Suppressor macrophage treated with lipopolysaccharide for 1 hour (primary cell): ENCODE results near the gene PSD4.

Experiments used
- DNase-seq, 3 donors: peaks; one replicate each; pipeline ENCODE4 v3.0.0-alpha.2; 2020 to 2022

PSD4 gene

DNA sequence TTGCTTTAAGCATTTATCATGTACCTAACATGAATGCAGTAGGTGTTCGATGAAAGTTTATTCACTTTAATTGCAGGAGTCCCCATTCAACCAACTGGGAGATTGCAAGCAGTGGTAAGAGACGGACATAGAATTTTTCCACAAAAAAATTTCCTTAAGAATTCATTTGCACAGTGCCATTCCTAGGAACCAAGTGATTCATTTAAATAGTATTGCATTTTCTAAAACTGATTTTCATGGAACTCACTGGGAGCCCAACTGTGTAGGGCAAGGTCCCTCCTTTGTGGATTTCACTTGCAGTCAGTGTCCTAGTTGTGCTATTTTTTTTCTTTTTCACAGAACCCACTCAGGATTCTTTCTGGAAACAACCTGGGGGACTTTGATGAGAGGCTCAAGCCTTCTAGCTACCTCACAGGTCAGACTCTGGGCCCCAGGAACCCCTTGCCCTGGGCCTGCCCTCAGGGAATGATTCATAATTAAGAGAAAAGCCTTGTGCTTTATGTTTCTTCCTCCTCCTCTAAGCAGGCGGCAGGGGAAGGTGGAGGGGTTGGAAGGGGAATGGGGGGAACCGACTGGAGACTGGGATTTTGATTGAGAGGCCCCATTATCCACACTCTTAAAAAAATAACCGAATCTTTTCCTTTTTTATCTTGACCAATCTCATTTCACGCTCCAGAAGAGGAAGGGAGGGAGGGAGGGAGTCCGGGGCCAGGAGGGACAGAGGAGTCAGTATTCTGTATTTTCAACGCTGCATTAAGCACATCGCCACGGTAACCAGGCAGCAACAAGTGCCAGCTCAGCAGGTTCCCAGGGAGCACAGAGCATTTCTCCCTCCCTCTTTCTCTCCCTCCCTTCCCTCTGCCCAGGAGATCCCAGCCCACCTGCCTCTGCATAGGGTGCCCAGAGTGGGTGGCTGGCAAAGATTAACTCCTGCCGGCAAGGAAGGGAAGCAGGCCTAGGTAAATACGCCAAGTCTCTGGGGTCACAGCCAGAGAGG is 51.8 kb downstream of the PSD4 start:
- peak; percentile 34 to 56 (median 47) for DNase-seq

DNA sequence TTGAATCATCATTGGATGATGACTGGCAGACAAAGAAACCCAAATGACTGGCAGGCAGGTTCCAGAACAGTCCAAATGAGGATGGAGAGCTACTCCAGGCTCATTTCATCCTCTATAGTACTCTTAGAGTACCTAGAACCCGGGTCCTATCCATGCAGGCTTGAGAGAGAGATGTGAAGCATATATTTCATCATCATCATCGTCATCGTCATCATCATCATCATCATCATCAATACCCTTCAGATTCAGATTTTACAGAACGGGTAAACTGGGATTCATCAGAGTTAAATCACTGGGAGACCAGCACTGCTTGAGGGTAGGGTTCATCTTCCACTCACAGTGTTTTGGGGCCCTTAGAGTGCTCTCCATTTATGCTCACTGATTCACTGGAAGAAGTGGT is 52.7 kb downstream of the PSD4 start:
- no peak for DNase-seq

DNA sequence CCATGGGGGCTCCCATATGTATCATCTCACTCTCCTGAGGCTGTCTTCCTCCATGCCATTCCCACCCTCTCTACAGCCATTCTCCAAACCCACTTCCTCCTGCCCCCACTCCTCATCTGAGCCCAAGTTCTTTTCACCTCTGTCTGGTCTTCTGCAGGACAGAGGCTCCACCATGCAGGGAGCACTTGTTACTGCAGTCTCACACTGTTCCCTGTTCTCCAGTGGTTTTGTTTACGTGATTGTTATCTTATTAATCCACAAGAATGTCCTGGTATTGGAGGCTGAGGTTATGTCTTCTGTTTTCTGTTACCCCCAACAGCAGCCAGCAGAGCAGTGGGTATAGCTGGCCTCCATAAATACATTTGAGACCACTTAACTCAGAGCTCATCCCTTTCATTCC is 53.5 kb downstream of the PSD4 start:
- DNase-seq: no peak

DNA sequence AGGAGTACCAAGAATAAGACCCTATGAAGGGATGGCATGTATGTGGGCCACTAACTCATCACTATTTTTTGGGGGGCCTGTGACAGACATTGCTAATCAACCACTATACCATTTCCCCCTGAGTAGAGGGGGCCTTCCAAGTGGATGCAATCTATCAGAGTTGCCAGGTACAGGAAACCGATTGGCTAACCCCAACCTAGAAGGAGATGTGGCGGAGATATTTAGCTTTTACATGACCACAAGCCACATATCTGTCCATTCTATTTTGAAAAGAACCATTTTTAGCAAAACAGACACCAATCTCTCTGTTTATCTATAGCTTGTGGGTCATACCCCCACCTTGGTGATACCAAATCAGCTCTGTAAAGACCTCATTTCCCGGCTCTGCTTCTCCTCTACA is 53.9 kb downstream of the PSD4 start:
- no peak for DNase-seq

DNA sequence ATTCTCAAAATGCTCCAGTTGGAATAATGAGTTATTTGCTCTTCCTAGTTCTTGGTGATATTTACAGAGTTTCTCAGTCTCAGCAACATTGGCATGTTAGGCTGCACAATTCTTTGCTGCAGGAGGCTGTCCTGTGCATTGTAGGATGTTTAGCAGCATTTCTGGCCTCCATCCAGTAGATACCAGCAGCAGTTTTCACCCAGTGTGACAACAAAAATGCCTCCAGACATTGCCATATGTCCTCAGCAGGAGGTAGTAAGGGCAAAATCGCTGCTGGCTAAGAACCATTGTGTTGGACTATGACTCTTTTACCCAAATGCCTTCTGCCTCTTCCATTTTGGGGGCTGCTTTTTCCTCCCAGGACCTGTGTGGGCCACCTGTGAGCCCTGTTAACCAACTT is 54.6 kb downstream of the PSD4 start:
- no peak for DNase-seq

DNA sequence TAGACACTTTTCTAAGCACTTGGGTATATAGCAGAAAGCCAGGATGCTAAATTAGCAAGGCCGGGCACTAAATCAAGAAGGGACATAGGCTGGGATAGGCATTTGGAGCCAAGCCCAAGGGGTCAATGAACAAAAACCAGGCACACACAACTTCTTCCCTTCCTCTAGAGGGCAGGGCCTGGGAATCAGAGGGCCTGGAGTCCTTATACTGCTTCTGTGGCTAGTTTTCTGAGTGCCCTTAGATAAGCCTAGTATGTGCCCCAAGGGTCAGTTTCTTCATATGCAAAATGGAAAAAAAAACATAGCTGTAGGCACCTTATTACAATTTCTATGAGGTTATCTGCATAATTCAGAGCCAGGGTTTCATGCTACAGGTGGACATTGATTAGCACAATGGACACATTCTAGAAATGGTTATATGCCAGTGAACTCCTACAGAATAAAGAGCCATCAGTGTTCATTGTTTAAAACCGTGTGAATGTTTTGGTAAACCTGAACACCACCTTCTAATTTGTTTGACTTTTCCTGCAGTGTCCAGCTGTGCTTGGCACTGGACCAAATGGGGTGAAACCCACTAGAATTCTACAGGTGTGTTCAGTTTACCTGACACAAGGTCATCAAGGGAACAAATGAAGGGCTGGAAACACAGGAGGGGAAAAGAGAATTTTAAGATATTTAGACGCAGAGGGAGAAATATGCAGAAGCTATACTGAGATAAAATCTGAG is 55.4 kb downstream of the PSD4 start:
- no peak for DNase-seq

DNA sequence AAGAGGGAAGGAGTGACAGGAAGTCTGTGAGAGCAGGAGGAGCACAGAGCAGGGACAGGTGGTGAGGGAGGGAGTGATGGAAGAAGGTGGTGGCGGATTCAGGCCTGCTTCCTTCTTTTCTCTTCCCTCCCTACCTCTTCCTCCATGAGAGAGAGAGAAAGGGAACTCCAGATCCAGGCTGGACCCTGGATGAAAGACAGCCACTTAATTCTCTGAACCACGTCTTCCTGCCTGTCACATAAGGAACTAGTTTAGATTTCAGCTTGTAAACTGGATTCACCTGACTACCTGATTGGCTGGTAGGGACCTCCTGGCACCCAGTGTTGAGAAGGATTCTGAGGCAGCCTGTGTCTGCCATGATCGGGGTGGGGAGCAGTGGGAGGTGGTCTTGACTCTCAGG is 56.0 kb downstream of the PSD4 start:
- no peak for DNase-seq

DNA sequence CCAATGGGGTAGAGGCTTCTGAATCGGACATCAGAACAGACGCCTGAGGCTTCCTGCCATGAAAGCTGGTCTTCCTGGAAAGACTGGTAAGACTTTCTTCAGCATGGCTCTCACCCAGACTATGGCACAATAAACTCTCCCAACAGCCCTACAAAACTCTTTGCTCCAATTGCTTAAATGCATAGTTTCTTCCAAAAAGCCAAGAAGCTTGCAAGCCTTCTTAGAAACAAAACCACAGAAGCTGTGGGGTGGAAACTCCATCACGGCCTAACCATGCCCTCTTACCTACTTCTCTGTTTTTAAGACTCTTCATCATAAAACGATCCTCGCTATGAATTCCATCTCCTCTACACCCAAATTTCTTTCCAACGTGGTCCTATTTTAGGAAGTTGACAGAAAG is 56.8 kb downstream of the PSD4 start:
- DNase-seq: peak; percentile 69 to 88 (median 80)

DNA sequence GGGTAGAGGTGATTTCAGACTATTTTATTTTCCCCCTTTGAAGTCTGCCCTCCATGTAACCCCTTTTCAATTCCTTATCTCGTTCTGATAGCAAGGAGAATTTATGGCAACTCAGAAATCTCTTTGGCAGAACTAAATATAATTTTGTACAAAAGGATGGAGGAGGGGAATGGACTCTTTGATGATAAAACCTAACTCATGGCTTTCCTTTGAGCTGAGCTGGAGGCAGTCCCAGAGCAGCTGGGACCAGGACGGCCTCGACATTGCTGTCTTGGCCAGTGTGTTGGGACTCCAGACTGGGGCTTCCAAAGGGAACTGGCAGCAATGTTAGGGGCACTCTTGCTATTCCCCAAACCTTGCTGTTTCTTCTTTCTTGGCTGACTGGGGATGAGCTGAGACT is 57.3 kb downstream of the PSD4 start:
- DNase-seq: no peak

DNA sequence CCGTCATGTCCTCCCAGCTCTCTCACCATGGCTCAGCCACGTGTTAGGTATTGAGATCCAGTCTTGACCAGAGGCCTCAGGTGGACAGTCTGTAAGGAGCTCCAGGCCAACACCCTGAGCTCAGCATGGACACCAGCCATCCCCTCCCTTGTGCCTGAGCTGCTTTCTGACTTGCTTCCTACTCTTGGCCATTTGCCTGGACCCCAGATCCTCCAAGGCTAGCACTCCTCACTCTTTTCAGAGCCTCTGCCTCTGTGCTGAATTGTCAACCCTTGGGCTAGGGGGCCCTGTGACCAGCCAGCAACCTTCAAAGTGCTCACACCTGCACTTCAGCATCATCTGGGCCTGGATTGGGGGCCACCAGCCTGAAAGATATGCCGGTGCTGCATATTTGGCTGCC is 58.4 kb downstream of the PSD4 start:
- DNase-seq: no peak

DNA sequence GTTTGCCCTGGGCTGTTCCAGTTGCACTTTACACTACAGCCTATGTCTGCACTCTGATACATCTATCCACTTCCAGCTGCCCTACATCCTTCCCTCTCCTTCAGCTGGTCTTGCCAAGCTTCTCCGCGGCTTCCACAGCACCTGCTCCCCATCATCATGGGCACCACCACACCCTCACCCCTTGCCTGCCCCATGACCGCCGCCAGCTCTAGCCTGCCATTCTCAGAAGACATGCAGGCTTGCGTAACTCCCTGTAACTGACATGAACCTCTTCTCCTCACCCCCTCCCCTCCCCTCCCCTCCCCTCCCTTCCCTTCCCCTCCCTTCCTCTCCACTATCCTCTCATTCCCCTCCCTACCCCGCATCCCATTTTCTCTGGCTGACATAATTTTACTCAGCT is 59.0 kb downstream of the PSD4 start:
- no peak for DNase-seq

DNA sequence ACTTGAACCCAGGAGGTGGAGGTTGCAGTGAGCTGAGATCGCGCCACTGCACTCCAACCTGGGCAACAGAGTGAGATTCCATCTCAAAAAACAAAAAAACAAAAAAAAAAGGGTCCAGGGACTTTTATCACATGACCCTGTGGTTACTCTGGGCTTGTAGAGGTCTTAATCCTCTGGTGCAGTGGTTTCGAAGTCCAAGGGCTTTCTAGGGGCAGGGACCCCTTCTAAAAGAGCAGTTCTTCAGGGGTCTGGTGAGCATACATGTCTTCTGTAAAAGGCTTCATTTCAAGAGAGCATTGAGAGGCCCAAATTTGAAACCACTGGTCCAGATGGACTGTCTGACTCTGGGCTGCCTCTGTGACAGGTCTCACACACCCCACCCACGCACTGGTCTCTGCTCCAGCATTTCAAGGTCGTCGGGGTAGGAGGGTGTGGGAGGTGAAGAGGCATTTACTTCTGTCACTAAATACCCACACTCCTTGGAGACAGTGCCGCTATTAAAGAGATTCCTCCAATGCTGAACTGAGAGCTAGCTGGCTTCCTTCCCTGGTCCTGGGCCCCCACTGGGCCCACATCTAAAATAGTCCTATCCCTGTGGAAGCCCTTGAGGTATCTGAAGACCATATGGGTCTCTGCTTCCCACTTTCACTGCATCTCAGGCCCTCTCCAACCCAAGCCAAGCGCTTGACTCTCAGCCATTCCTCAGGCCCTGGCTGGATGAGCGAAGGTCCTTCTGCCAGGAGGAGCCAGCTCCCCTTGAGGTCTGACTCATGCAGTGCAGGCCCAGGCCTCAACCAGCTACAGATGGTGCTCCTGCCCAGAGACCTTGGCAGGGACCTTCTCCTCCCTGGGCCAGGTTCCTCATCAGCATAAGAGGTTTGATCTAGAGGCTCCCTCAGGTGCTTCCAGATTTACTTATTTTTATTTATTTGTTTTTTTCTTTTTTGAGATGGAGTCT is 60.1 kb downstream of the PSD4 start:
- DNase-seq: peak; percentile 50 to 66 (median 58)

DNA sequence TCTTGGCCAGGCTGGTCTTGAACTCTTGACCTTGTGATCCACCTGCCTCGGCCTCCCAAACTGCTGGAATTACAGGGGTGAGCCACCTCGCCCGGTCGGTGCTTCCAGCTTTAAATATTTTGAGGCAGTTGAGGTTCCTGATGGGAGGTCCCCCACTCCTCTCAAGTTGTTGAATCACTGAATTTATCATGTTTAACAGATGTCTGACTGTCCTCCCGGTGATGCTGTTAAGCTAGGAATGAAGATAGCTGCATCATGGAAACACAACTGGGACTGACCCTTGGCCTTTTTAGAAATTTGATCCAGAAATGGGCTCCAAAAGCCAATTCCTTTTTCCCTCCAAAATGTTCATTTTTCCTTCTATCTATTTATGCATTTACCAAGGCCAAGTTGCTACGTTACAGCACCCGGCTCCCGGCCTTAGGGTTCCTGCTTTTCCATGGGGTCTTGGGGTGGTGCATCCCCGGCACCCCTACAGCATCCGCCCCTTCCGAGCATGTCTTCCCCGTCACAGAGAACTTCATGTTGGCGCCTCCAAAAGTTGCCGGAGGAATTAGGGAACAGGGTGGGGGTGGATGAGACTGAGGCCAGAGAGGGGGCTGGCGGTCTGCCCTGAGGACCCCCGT is 61.1 kb downstream of the PSD4 start:
- DNase-seq: peak in 1 of 3 donors; percentile 33

DNA sequence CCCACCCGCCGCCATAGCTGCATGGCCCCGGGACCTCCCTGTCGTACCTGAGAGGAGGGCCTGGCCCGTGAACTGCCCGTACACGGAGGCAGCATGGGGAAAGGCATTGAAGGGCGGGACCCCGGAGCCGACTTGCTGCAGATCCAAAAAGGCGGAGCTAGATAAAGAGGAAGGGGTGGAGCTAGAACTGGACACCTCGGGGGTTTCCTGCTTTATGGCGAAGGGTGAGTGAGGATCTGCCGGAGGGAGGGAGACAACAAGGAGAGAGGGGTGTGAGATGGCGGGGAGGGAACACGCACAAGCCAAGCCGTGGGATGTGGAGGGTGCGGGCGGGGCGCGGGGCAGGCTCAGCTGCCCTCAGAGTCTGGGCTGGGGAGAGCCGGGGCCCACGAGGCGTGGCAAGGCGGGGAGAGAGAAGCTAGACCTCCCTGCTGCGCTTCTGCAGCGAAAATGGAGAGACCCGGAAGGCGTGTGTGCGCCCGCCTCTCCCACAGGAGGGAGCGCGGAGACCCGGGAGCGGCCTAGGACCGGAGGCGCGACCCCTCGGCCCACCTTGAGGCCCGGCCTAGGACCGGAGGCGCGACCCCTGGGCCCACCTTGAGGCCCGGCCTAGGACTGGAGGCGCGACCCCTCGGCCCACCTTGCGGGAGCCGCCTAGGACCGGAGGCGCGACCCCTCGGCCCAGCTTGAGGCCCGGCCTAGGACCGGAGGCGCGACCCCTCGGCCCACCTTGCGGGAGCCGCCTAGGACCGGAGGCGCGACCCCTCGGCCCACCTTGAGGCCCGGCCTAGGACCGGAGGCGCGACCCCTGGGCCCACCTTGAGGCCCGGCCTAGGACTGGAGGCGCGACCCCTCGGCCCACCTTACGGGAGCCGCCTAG is 61.8 kb downstream of the PSD4 start:
- DNase-seq: peak; percentile 51 to 80 (median 59)

DNA sequence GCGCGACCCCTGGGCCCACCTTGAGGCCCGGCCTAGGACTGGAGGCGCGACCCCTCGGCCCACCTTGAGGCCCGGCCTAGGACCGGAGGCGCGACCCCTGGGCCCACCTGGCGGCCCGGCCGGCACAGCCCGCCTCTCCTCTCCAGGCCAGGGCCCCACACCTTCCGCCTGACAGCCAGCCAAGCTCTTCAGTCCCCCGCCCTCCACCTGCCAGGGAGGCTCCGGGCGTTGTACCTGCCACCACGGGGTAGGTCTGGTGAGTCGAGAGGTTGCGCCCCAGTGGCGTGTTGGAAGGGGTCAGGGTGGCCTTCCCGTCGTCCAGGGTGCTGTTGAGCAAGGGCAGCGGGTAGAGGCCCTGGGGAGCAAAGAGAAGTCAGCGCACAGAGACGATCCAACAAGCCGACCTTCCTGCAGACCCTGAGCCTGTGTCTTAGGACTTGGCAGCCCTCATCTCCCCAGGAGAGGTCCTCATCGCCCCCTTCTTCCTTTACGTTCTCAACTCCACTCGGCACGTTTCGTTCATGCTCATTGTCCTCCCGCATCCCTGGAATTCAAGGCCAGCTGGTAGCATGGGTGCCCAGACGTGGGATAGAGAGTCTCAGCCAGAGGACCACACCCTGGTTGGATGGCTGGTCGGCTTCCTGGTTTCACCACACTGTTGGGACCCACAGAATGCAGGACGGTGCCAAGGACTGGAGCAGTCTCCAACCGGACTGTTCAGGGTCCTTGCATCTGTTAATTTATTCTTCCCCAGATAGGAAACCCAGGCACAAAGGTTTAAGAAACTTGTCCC is 62.8 kb downstream of the PSD4 start:
- DNase-seq: no peak

DNA sequence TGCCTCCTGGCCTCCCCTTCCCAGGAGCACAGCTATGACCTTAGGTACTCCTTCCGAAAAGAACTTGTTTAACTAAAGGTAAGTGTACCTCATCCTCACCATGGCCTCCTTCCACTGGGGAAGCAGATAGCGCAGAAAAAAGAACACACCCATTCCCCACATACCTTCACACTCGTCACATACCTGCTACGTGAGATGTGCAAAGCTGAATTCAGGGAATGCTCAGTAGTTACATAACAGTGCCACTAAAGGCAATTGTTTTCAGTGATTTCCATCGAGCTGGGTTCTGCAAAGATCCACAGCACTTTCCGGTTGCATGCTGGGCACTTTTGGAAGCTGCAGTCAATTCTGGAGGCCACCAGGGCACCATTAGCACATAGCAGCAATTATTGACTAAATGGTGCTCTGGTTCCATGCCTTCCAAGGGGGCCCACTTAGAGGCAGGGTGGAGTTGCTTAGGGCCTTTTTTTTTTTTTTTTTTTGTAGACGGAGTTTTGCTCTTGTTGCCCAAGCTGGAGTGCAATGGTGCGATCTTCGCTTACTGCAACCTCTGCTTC is 63.9 kb downstream of the PSD4 start:
- no peak for DNase-seq

DNA sequence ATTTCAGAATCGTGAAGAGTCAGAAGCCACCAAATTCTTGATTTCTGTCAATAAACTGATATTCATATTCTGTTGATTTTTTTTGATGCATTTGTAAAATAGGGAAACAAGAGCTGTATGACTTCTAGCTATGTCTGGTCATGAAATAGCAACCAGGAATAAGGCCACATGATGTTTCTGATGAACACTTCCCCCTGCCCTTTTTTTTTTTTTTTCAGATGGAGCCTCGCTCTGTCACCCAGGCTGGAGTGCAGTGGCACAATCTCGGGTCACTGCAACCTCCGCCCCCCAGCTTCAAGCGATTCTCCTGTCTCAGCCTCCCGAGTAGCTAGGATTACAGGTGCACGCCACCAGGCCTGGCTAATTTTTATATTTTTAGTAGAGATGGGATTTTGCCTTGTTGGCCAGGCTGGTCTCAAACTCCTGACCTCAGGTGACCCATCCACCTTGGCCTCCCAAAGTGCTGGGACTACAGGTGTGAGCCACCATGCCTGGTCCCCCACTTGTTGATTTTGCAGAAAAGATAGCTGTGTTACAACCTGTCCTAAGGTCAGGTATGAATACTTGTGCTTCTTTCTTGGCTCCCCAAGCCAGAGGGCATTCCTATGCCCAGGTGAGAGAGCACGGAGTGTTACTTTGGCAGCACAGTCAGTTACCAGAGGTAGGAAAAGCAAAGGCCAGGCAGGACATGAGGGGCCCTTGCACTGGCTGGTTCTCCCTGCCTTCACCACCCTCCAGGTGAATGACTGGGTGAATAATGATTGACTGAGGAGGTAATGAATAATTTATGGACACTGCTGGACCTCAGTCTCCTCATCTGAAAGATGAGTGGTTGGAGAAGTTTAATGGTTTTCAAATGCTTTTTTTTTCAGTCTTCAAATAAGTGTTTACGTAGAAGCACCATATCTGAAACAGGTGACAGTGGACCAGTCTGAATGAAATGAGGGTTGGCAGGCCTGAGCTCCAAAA is 65.4 kb downstream of the PSD4 start:
- DNase-seq: peak; percentile 63 to 79 (median 79)

DNA sequence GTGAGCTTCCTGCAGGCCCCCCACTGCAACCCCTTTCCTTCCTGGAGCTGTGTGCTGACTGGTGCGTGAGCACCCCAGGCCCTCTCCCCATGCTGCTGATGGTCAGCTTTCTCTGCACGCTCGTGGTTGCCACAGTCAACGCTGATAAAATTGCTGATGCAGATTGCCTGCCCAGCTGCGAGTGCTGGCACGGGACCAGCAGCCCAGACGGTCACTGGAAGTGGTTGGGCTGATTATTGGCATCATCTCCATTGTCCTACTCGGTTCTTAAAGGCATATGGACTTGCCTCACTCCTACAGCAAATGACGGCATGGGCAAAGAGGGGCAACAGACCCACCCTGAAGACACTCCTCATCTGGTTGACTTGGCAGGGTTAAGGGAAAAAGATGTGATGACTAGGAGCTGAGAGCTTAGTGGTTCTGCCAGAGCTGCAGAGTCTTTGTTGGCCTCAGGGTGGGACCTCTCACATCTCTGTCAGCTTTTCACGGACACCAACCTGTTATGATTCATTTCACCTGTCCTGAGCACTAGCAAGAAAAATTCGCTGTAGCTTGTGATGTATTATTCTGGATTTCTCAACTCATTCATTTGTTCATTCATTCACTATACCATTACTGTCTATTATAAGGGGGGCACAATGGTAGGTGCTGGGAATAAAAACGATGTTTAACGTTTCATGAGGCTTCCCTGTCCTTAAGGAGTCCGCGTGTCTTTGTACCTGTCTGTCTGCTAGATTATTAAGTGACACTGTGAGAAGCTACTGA is 66.6 kb downstream of the PSD4 start:
- DNase-seq: peak; percentile 79 to 85 (median 82)
